ENCODE results near the gene CTNS.

GRCh38 chr17:3675886-3676285, 39.3 kb downstream of the CTNS start:
- TF ChIP-seq EZH2 (IDR thresholded peaks at IDR 0.05) (no peak), CTCF (IDR thresholded peaks at IDR 0.05) (no peak), EZH2phosphoT487 (IDR thresholded peaks at IDR 0.05) (no peak)
